SH-SY5Y (cell line): ENCODE data around the gene HDAC10.

Experiments
- GATA2 ChIP-seq: IDR thresholded peaks from 2 replicates; pipeline ENCODE4 v1.6.1; 2011; ENCODE audit warnings: mild to moderate bottlenecking, low read depth, low read length
- GATA3 ChIP-seq: IDR thresholded peaks from 2 replicates; pipeline ENCODE4 v1.6.1; 2011; ENCODE audit warnings: low read depth, mild to moderate bottlenecking, low read length, moderate library complexity

GRCh38 chr22:50255607-50256006, 4.5 kb upstream of the HDAC10 start:
- TF ChIP-seq GATA2 (no peak), GATA3 (no peak)
